ELR (cell line): Measurements from ENCODE around the gene WBP2.
"Not testable (repeated sequence)": the region's sequence is repeated elsewhere in the genome, so short reads cannot be mapped to it uniquely, and the experiment has no call there.

Source experiments
- DNase-seq: peaks from one replicate; pipeline ENCODE4 v3.0.0-alpha.2; 2015; ENCODE audit warnings: low read depth

WBP2 gene

GRCh38 chr17:75889454-75889853 lies 34.3 kb upstream of the WBP2 start:
- DNase-seq = peak; percentile 37

- no peak for DNase-seq
Observed at GRCh38 chr17:75888484-75888883, 33.3 kb upstream of the WBP2 start.

GRCh38 chr17:75885860-75886259 lies 30.7 kb upstream of the WBP2 start:
- DNase-seq = not testable (repeated sequence)

- no peak for DNase-seq
Observed at GRCh38 chr17:75885431-75885830, 30.3 kb upstream of the WBP2 start.

- no peak for DNase-seq
Observed at GRCh38 chr17:75881678-75882454, 26.7 kb upstream of the WBP2 start.

GRCh38 chr17:75880266-75880665 lies 25.1 kb upstream of the WBP2 start:
- no peak for DNase-seq

- DNase-seq = peak; percentile 69
Observed at GRCh38 chr17:75878174-75878998, 23.3 kb upstream of the WBP2 start, which contains the start of gene TRIM47. Gene TRIM47, minus strand, starts transcription at chr17:75878581. Its CDS starts 33 bp downstream, at chr17:75878548.

- peak; percentile 88 for DNase-seq
Observed at GRCh38 chr17:75877752-75878173, 22.6 kb upstream of the WBP2 start.

GRCh38 chr17:75876938-75877751 lies 22.0 kb upstream of the WBP2 start:
- DNase-seq = peak; percentile 98

- no peak for DNase-seq
Observed at GRCh38 chr17:75876190-75876937, 21.2 kb upstream of the WBP2 start.

- DNase-seq = no peak
Observed at GRCh38 chr17:75875940-75876189, 20.7 kb upstream of the WBP2 start.

GRCh38 chr17:75875182-75875939 lies 20.2 kb upstream of the WBP2 start:
- DNase-seq = no peak

- DNase-seq = no peak
Observed at GRCh38 chr17:75874323-75875181, 19.4 kb upstream of the WBP2 start.

GRCh38 chr17:75873587-75874322 lies 18.6 kb upstream of the WBP2 start:
- no peak for DNase-seq

- DNase-seq = peak; percentile 79
Observed at GRCh38 chr17:75872434-75873351, 17.6 kb upstream of the WBP2 start.

GRCh38 chr17:75870228-75870627 lies 15.1 kb upstream of the WBP2 start:
- DNase-seq = not testable (repeated sequence)

GRCh38 chr17:75869282-75870141 lies 14.4 kb upstream of the WBP2 start:
- DNase-seq = peak; percentile 52
